B cell (primary cell): ENCODE data around the gene CD163L1. TPM values are rescaled to one million over a fixed set of nuclear protein-coding genes. Genes with fewer than 3 reads are reported as not detected.
A peak's percentile ranks its signal among the peaks of the same experiment; 100 is the strongest.

Source experiments
- ATAC-seq: fragments of 200-7000 bp; cut with Tn5 transposase; one replicate; pipeline ENCODE4 v1.10.0; 2021; ENCODE audit warnings: low read depth, mild to moderate bottlenecking, moderate number of reproducible peaks, moderate library complexity
- CTCF ChIA-PET: fragments of 350-600 bp; sonication (Branson Sonifier 250); formaldehyde crosslinking; loops from one replicate; lab custom pipeline; 2021; ENCODE audit warnings: antibody characterized with exemption, inconsistent platforms; lab: Charles Lee
- POLR2A ChIA-PET: fragments of 350-600 bp; sonication (Branson Sonifier 250); formaldehyde crosslinking; loops from one replicate; lab custom pipeline; 2021; ENCODE audit warnings: antibody characterized with exemption; lab: Charles Lee
- DNase-seq: peaks from one replicate; pipeline ENCODE4 v3.0.0; 2013
- H2AFZ ChIP-seq: 2 replicates; pipeline ENCODE4 v1.6.1; 2012; ENCODE audit warnings: mild to moderate bottlenecking, low read depth, low read length; ENCODE audit not compliant: insufficient read depth, poor library complexity, severe bottlenecking
- H3K27ac ChIP-seq, 2 donors: 1 replicate in 1 of 2; 2 replicates in 1 of 2; pipeline ENCODE4 v1.5.1; 2012 to 2013; ENCODE audit warnings: low read length in 2 of 2, mild to moderate bottlenecking in 2 of 2, moderate library complexity in 1 of 2
- H3K27me3 ChIP-seq, 4 experiments: fragments of 200-600 bp in 1 of 4; sonication (generic) in 1 of 4; replicated peaks in 1 of 4; 1 replicate in 2 of 4; 2 replicates in 2 of 4; pipeline versions ENCODE4 v1.6.1 to v1.7.0; 2013 to 2016; ENCODE audit warnings: low read length in 3 of 4, mild to moderate bottlenecking in 2 of 4, mixed read lengths in 1 of 4, moderate library complexity in 1 of 4; ENCODE audit not compliant: insufficient read depth in 4 of 4, control insufficient read depth in 3 of 4; ENCODE audit errors: control extremely low read depth in 1 of 4
- H3K36me3 ChIP-seq, 2 experiments: replicated peaks in 1 of 2; 1 replicate in 1 of 2; 2 replicates in 1 of 2; pipeline versions ENCODE4 v1.6.1 to v1.7.1; 2013; ENCODE audit warnings: low read length in 1 of 2; ENCODE audit not compliant: insufficient read depth in 2 of 2, control insufficient read depth in 1 of 2; ENCODE audit errors: control extremely low read depth in 1 of 2, extremely low read depth in 1 of 2
- H3K4me1 ChIP-seq, 2 donors: fragments of 200-600 bp in 1 of 2; sonication (generic) in 1 of 2; 1 replicate in 1 of 2; 2 replicates in 1 of 2; pipeline versions ENCODE4 v1.5.1 to v1.6.1; 2013 to 2017; ENCODE audit warnings: low read length in 2 of 2; ENCODE audit not compliant: control insufficient read depth in 2 of 2, insufficient read depth in 2 of 2
- H3K4me2 ChIP-seq: replicated peaks from 2 replicates; pipeline ENCODE3; 2012; ENCODE audit warnings: mild to moderate bottlenecking, low read depth, low read length; ENCODE audit not compliant: poor library complexity, severe bottlenecking
- H3K4me3 ChIP-seq, 5 experiments: fragments of 200-600 bp in 1 of 5; sonication (generic) in 1 of 5; 1 replicate in 3 of 5; 2 replicates in 2 of 5; pipeline versions ENCODE4 v1.5.1 to v1.7.0; 2011 to 2016; ENCODE audit warnings: low read length in 4 of 5, mild to moderate bottlenecking in 4 of 5, low read depth in 2 of 5, control low read depth in 1 of 5, moderate library complexity in 1 of 5; ENCODE audit not compliant: insufficient read depth in 1 of 5; ENCODE audit errors: control extremely low read depth in 1 of 5, extremely low read depth in 1 of 5
- H3K79me2 ChIP-seq: fragments of 200-600 bp; sonication (generic); one replicate; pipeline ENCODE4 v1.6.0; 2016; ENCODE audit warnings: low read length; ENCODE audit not compliant: control insufficient read depth, insufficient read depth
- H3K9ac ChIP-seq: fragments of 200-600 bp; sonication (generic); 2 replicates; pipeline ENCODE4 v1.6.1; 2017; ENCODE audit warnings: mild to moderate bottlenecking, low read length, moderate library complexity
- H3K9me3 ChIP-seq, 3 donors: one replicate each; pipeline versions ENCODE4 v1.6.1 to v1.7.1; 2013; ENCODE audit warnings: low read length in 2 of 3; ENCODE audit not compliant: control insufficient read depth in 2 of 3, insufficient read depth in 1 of 3; ENCODE audit errors: control extremely low read depth in 1 of 3
- H4K20me1 ChIP-seq: 2 replicates; pipeline ENCODE4 v1.6.0; 2012; ENCODE audit warnings: mild to moderate bottlenecking, low read length; ENCODE audit not compliant: insufficient read depth, control insufficient read depth, poor library complexity, severe bottlenecking
- H3K27ac Mint-ChIP-seq: one replicate; pipeline ENCODE4 v1.8.0; 2021; ENCODE audit warnings: mixed read lengths
- H3K27me3 Mint-ChIP-seq: one replicate; pipeline ENCODE4 v1.8.0; 2021; ENCODE audit warnings: mixed read lengths
- H3K4me1 Mint-ChIP-seq: one replicate; pipeline ENCODE4 v1.8.0; 2021; ENCODE audit warnings: mixed read lengths
- H3K4me3 Mint-ChIP-seq: one replicate; pipeline ENCODE4 v1.8.0; 2021; ENCODE audit warnings: mixed read lengths
- H3K9me3 Mint-ChIP-seq: one replicate; pipeline ENCODE4 v1.8.0; 2022; ENCODE audit warnings: mixed read lengths; ENCODE audit not compliant: insufficient read depth
- CTCF ChIP-seq: fragments of 200-600 bp; IDR thresholded peaks from one replicate; pipeline ENCODE4 v1.8.0; 2022; ENCODE audit warnings: antibody characterized with exemption, mild to moderate bottlenecking
- EZH2 ChIP-seq: IDR thresholded peaks from 2 replicates; pipeline ENCODE4 v1.6.1; 2012; ENCODE audit warnings: borderline replicate concordance, low read depth, mild to moderate bottlenecking, moderate library complexity, low read length; ENCODE audit not compliant: insufficient read depth, poor library complexity, severe bottlenecking
- WGBS: methylation state at CpG from one replicate; pipeline ENCODE4 v1.1.5; 2013; ENCODE audit warnings: missing lambda C conversion rate; ENCODE audit not compliant: insufficient coverage; 5-methylcytosine and 5-hydroxymethylcytosine counted together
- intact Hi-C: fragments of 100-400 bp; cut with micrococcal nuclease; formaldehyde crosslinking; loops from one replicate; pipeline ENCODE4 v1.10.0; 2022
- polyA plus RNA-seq: library from polyadenylated mRNA; depleted of rRNA; stranded (reverse); fragments of >200 nt; gene quantifications from 2 replicates; pipeline ENCODE4 v1.2.3, GENCODE V29; 2012
- total RNA-seq, 2 donors: library from RNA; stranded (reverse); fragments of 120-200 nt in 1 of 2; gene quantifications; 1 replicate in 1 of 2; 2 replicates in 1 of 2; pipeline versions ENCODE4 v1.2.3 to v1.2.4, GENCODE V29; 2013 to 2022

Gene CD163L1
- total and polyA plus RNA-seq, 2 donors (not counting 1 experiment from before 2014, with no cell fraction given) = 0.32 TPM; not detected in 1

DNA sequence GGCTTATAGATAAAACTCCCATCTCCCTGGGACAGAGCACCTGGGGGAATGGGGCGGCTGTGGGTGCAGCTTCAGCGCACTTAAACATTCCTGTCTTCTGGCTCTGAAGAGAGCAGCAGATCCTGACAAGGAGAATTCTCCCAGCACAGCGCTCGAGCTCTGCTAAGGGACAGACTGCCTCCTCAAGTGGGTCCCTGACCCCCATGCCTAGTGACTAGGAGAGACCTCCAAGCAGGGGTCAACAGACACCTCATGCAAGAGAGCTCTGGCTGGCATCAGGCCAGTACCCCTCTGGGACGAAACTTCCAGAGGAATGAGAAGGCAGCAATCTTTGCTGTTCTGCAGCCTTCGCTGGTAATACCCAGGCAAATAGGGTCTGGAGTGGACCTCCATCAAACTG lies 28.1 kb upstream of the CD163L1 start:
- Histone ChIP-seq H3K27me3 (peaks cover 0 to 3% (median 0%) of the 10 kb centered on the region in 4 experiments), H3K27ac (no peak overlapping the region), H3K4me3 (no peak overlapping the region), H3K4me1 (no peaks in the 10 kb centered on the region), H3K4me2 (no peak overlapping the region), H3K9ac (no peak overlapping the region), H3K9me3 (peaks cover 0 to 1% (median 0%) of the 10 kb centered on the region in 3 donors), H4K20me1 (no peaks in the 10 kb centered on the region), H3K36me3 (no peaks in the 10 kb centered on the region), H3K79me2 (no peaks in the 10 kb centered on the region), H2AFZ (no peak overlapping the region)
- Mint-ChIP-seq H3K27ac (no peak overlapping the region), H3K4me3 (no peak overlapping the region), H3K27me3 (peaks cover 18% of the 10 kb centered on the region), H3K4me1 (no peaks in the 10 kb centered on the region), H3K9me3 (peaks cover 6% of the 10 kb centered on the region)
- no peak for TF ChIP-seq CTCF
- TF ChIP-seq EZH2 = no peak
- ChIA-PET CTCF (no interaction called here), POLR2A (no interaction called here)
- DNase-seq (no peak), ATAC-seq (no peak)
- 97% methylated on average over 5 of the region's 6 CpGs for WGBS
- intact Hi-C loops = no loop called here

DNA sequence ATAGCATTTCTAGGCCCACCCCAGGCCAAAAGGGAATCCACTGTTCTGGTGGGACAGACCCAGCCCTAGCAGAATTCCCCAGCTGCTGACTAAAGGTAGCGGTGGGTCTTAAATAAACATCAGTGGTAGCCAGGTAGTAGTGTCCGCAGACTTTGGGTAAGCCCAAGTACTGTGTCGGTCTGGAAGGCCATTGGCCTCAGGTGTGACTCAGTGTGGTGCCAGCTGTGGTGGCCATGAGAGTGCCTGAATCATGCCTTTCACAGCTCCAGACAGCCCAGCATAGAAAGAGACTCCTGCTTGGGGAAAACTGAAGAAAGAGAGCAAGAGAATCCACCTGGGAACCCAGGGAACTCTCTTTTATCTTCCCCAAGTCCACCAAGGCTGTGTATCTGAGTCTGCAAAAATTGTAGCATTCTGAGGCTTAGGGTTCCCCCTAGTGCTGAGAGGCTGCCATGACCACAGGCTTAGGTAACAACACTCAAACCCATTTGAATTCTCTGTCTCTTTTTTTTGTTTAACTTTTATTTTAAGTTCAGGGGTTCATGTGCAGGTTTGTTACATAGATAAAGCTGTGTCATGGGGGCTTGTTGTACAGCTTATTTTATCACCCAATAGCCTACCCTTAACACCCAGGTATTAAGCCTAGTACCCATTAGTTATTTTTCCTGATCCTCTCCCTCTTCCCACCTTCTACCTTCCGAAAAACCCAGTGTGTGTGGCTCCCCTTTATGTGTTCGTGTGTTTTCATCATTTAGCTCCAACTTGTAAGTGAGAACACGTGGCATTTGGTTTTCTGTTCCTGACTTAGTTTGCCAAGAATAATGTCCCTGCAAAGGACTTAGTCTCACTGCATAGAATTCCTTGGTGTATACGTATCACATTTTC lies 16.7 kb upstream of the CD163L1 start:
- no peak overlapping the region for H2AFZ ChIP-seq
- H3K9me3 ChIP-seq = no peaks in the 10 kb centered on the region
- H3K4me2 ChIP-seq = no peak overlapping the region
- WGBS = 69% methylated on average over 6 of the region's 7 CpGs
- ChIA-PET CTCF (interaction anchor here (0.7 to 2.3 kb wide), 2 partner anchors 13 to 241 kb away, joined by 3 to 7 read pairs; no protein-coding TSS in a partner anchor), POLR2A (no interaction called here)
- H3K4me1 Mint-ChIP-seq = no peaks in the 10 kb centered on the region
- no peaks in the 10 kb centered on the region for H3K79me2 ChIP-seq
- TF ChIP-seq EZH2 (no peak), CTCF (peak; percentile 72)
- no peaks in the 10 kb centered on the region for H3K9me3 Mint-ChIP-seq
- H3K27me3 Mint-ChIP-seq = peaks cover 8% of the 10 kb centered on the region
- no peak overlapping the region for H3K27ac Mint-ChIP-seq
- H3K36me3 ChIP-seq = no peaks in the 10 kb centered on the region
- no peak overlapping the region for H3K4me3 Mint-ChIP-seq
- intact Hi-C loops = no loop called here
- H4K20me1 ChIP-seq = no peaks in the 10 kb centered on the region
- H3K27me3 ChIP-seq = peaks cover 0 to 1% (median 0%) of the 10 kb centered on the region in 4 experiments
- peak; percentile 47 for ATAC-seq
- H3K27ac ChIP-seq = no peak overlapping the region
- H3K4me1 ChIP-seq = no peaks in the 10 kb centered on the region
- H3K9ac ChIP-seq = no peak overlapping the region
- no peak overlapping the region for H3K4me3 ChIP-seq
- peak; percentile 44 for DNase-seq
